ENCODE results near the gene CYP26C1. TPM values are rescaled to one million over a fixed set of nuclear protein-coding genes. Genes with fewer than 3 reads are reported as not detected.

The CYP26C1 gene
- total and polyA plus RNA-seq, 2 of the 13 experiments (the other 11 are each of a cell fraction or from before 2014, with no cell fraction given): 0.02 TPM; not detected in 1

GRCh38 chr10:93106631-93107072, 46.1 kb downstream of the CYP26C1 start (continued):
- no peak for TF ChIP-seq NFRKB (IDR thresholded peaks at IDR 0.05)
- no peak for TF ChIP-seq PLRG1 (conservative IDR thresholded peaks at IDR 0.05)
- TF ChIP-seq ZNF672 (CRISPR knock-in tag; IDR thresholded peaks at IDR 0.05): no peak
- TF ChIP-seq, protein P1, sequence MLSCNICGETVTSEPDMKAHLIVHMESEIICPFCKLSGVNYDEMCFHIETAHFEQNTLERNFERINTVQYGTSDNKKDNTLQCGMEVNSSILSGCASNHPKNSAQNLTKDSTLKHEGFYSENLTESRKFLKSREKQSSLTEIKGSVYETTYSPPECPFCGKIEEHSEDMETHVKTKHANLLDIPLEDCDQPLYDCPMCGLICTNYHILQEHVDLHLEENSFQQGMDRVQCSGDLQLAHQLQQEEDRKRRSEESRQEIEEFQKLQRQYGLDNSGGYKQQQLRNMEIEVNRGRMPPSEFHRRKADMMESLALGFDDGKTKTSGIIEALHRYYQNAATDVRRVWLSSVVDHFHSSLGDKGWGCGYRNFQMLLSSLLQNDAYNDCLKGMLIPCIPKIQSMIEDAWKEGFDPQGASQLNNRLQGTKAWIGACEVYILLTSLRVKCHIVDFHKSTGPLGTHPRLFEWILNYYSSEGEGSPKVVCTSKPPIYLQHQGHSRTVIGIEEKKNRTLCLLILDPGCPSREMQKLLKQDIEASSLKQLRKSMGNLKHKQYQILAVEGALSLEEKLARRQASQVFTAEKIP (CRISPR knock-in tag; IDR thresholded peaks at IDR 0.05; ENCODE audit: borderline replicate concordance): no peak
- TF ChIP-seq MAFK (conservative IDR thresholded peaks at IDR 0.05 in 1 of 2, IDR thresholded peaks at IDR 0.05 in 1 of 2; ENCODE audit: low read length in 2 of 2): no peak
- no peak for TF ChIP-seq ZNF746 (CRISPR knock-in tag; IDR thresholded peaks at IDR 0.05)
- TF ChIP-seq ATF1 (CRISPR knock-in tag; IDR thresholded peaks at IDR 0.05): peak; percentile 74
- TF ChIP-seq MEF2D (CRISPR knock-in tag; IDR thresholded peaks at IDR 0.05): no peak
- peak; percentile 92 for TF ChIP-seq SOX13 (IDR thresholded peaks at IDR 0.05)
- TF ChIP-seq SOX13 (CRISPR knock-in tag; conservative IDR thresholded peaks at IDR 0.05 in 1 of 2, IDR thresholded peaks at IDR 0.05 in 1 of 2): peak in 1 of 2 experiments; percentile 98; a peak in 2 of 4 replicates
- TF ChIP-seq ZFP62 (CRISPR knock-in tag; IDR thresholded peaks at IDR 0.05): no peak
- TF ChIP-seq SETDB1 (CRISPR knock-in tag; IDR thresholded peaks at IDR 0.05; ENCODE audit: borderline replicate concordance): no peak
- TF ChIP-seq ZNF326 (CRISPR knock-in tag; IDR thresholded peaks at IDR 0.05; ENCODE audit: borderline replicate concordance): no peak
- no peak for TF ChIP-seq ZNF431 (CRISPR knock-in tag; IDR thresholded peaks at IDR 0.05; ENCODE audit: borderline replicate concordance, low read depth)
- TF ChIP-seq PBX2 (CRISPR knock-in tag; IDR thresholded peaks at IDR 0.05): no peak; the same call in 1 of the 2 replicates
- TF ChIP-seq MTERF4 (CRISPR knock-in tag; IDR thresholded peaks at IDR 0.05): 0 out of 2 replicates have a peak, but pooled peaks have one; percentile 42
- no peak for TF ChIP-seq RARG (CRISPR knock-in tag; IDR thresholded peaks at IDR 0.05; ENCODE audit: low read depth)
- TF ChIP-seq, protein P2, sequence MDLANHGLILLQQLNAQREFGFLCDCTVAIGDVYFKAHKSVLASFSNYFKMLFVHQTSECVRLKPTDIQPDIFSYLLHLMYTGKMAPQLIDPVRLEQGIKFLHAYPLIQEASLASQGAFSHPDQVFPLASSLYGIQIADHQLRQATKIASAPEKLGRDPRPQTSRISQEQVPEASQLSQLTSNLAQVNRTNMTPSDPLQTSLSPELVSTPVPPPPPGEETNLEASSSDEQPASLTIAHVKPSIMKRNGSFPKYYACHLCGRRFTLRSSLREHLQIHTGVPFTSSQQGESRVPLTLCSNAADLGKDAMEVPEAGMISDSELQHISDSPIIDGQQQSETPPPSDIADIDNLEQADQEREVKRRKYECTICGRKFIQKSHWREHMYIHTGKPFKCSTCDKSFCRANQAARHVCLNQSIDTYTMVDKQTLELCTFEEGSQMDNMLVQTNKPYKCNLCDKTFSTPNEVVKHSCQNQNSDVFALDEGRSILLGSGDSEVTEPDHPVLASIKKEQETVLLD (CRISPR knock-in tag; IDR thresholded peaks at IDR 0.05; ENCODE audit: low read depth): no peak
- peak; percentile 97 for TF ChIP-seq FOXP4 (CRISPR knock-in tag; IDR thresholded peaks at IDR 0.05)
- peak; percentile 61 for TF ChIP-seq MIER2 (CRISPR knock-in tag; IDR thresholded peaks at IDR 0.05)
- TF ChIP-seq ARNT2 (CRISPR knock-in tag; IDR thresholded peaks at IDR 0.05; ENCODE audit: low read depth): no peak
- no peak for TF ChIP-seq ZNF362 (CRISPR knock-in tag; IDR thresholded peaks at IDR 0.05; ENCODE audit: borderline replicate concordance)
- peak; percentile 78 for TF ChIP-seq NR2C2 (CRISPR knock-in tag; IDR thresholded peaks at IDR 0.05; ENCODE audit: borderline replicate concordance)
